H1 (cell line): ENCODE data around the gene SLC22A14. TPM values are rescaled to one million over a fixed set of nuclear protein-coding genes. Genes with fewer than 3 reads are reported as not detected.

Experiments
- GTF2F1 ChIP-seq: IDR thresholded peaks from 2 replicates; pipeline ENCODE4 v1.6.1; 2012; ENCODE audit warnings: low read depth, low read length, improper control_type of control experiment, borderline replicate concordance
- SUZ12 ChIP-seq: fragments of 200-600 bp; sonication (generic); IDR thresholded peaks from 2 replicates; pipeline ENCODE4 v1.6.1; 2012; ENCODE audit warnings: mild to moderate bottlenecking, inconsistent platforms, low read length, moderate library complexity, mixed read lengths
- TBP ChIP-seq: IDR thresholded peaks from 2 replicates; pipeline ENCODE4 v1.6.1; 2011; ENCODE audit warnings: low read depth, low read length, improper control_type of control experiment
- polyA plus RNA-seq, 7 experiments: library from polyadenylated mRNA; depleted of rRNA in 3 of 7; stranded (reverse) in 5 of 7; unstranded in 2 of 7; fragments of >200 nt in 5 of 7; fragments of 200-250 nt in 2 of 7; gene quantifications; 1 replicate in 5 of 7; 2 replicates in 1 of 7; 4 replicates in 1 of 7; pipeline versions ENCODE4 v1.2.1 to v1.2.3, GENCODE V29; 2011 to 2013; ENCODE audit warnings: missing spikeins in 2 of 7, mixed read lengths in 2 of 7
- total RNA-seq: library from RNA; stranded (reverse); fragmentation: NEBNext Ultra II Directional; extraction: Animal tissue kit (Norgen Biotek cat#: 25700); gene quantifications from 2 replicates; pipeline ENCODE4 v1.2.1, GENCODE V29; 2021
- TF ChIP-seq, protein P1 (sequence below): fragments of 300-600 bp; sonication (generic); IDR thresholded peaks from 2 replicates; pipeline ENCODE4 v1.7.1; 2012; ENCODE audit warnings: low read length, moderate library complexity, mild to moderate bottlenecking, inconsistent platforms; ENCODE audit not compliant: insufficient replicate concordance

The SLC22A14 gene
- total and polyA plus RNA-seq, 2 of the 8 experiments (the other 6 are each of a cell fraction or from before 2014, with no cell fraction given): 0.03 TPM; not detected in 1

DNA sequence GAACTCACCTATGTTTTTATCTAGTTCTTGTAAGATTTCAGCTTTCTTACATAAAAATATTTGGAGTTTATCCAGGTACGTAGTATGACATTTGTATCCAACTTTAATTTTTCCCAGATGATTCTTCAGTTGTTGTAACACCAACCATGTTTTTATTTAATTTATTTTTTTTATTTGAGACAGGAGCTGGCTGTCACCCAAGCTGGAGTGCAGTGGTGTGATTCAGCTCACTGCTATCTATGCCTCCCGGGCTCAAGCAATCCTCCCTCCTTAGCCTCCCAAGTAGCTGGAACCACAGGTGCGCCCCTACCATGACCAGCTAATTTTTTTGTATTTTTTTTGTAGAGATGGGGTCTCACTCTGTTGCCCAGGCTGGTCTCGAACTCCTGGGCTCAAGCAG lies 71.1 kb downstream of the SLC22A14 start (continued):
- TF ChIP-seq, protein P1, sequence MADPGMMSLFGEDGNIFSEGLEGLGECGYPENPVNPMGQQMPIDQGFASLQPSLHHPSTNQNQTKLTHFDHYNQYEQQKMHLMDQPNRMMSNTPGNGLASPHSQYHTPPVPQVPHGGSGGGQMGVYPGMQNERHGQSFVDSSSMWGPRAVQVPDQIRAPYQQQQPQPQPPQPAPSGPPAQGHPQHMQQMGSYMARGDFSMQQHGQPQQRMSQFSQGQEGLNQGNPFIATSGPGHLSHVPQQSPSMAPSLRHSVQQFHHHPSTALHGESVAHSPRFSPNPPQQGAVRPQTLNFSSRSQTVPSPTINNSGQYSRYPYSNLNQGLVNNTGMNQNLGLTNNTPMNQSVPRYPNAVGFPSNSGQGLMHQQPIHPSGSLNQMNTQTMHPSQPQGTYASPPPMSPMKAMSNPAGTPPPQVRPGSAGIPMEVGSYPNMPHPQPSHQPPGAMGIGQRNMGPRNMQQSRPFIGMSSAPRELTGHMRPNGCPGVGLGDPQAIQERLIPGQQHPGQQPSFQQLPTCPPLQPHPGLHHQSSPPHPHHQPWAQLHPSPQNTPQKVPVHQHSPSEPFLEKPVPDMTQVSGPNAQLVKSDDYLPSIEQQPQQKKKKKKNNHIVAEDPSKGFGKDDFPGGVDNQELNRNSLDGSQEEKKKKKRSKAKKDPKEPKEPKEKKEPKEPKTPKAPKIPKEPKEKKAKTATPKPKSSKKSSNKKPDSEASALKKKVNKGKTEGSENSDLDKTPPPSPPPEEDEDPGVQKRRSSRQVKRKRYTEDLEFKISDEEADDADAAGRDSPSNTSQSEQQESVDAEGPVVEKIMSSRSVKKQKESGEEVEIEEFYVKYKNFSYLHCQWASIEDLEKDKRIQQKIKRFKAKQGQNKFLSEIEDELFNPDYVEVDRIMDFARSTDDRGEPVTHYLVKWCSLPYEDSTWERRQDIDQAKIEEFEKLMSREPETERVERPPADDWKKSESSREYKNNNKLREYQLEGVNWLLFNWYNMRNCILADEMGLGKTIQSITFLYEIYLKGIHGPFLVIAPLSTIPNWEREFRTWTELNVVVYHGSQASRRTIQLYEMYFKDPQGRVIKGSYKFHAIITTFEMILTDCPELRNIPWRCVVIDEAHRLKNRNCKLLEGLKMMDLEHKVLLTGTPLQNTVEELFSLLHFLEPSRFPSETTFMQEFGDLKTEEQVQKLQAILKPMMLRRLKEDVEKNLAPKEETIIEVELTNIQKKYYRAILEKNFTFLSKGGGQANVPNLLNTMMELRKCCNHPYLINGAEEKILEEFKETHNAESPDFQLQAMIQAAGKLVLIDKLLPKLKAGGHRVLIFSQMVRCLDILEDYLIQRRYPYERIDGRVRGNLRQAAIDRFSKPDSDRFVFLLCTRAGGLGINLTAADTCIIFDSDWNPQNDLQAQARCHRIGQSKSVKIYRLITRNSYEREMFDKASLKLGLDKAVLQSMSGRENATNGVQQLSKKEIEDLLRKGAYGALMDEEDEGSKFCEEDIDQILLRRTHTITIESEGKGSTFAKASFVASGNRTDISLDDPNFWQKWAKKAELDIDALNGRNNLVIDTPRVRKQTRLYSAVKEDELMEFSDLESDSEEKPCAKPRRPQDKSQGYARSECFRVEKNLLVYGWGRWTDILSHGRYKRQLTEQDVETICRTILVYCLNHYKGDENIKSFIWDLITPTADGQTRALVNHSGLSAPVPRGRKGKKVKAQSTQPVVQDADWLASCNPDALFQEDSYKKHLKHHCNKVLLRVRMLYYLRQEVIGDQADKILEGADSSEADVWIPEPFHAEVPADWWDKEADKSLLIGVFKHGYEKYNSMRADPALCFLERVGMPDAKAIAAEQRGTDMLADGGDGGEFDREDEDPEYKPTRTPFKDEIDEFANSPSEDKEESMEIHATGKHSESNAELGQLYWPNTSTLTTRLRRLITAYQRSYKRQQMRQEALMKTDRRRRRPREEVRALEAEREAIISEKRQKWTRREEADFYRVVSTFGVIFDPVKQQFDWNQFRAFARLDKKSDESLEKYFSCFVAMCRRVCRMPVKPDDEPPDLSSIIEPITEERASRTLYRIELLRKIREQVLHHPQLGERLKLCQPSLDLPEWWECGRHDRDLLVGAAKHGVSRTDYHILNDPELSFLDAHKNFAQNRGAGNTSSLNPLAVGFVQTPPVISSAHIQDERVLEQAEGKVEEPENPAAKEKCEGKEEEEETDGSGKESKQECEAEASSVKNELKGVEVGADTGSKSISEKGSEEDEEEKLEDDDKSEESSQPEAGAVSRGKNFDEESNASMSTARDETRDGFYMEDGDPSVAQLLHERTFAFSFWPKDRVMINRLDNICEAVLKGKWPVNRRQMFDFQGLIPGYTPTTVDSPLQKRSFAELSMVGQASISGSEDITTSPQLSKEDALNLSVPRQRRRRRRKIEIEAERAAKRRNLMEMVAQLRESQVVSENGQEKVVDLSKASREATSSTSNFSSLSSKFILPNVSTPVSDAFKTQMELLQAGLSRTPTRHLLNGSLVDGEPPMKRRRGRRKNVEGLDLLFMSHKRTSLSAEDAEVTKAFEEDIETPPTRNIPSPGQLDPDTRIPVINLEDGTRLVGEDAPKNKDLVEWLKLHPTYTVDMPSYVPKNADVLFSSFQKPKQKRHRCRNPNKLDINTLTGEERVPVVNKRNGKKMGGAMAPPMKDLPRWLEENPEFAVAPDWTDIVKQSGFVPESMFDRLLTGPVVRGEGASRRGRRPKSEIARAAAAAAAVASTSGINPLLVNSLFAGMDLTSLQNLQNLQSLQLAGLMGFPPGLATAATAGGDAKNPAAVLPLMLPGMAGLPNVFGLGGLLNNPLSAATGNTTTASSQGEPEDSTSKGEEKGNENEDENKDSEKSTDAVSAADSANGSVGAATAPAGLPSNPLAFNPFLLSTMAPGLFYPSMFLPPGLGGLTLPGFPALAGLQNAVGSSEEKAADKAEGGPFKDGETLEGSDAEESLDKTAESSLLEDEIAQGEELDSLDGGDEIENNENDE: no peak
- no peak for TF ChIP-seq TBP
- no peak for TF ChIP-seq SUZ12
- no peak for TF ChIP-seq GTF2F1
